LNCAP (cell line): ENCODE results near the gene RNF152.

Source experiments
- TF ChIP-seq, protein P1 (sequence below): fragments of 450-650 bp; IDR thresholded peaks from 2 replicates; pipeline ENCODE4 v1.5.1; 2017; ENCODE audit warnings: mild to moderate bottlenecking

The RNF152 gene

DNA sequence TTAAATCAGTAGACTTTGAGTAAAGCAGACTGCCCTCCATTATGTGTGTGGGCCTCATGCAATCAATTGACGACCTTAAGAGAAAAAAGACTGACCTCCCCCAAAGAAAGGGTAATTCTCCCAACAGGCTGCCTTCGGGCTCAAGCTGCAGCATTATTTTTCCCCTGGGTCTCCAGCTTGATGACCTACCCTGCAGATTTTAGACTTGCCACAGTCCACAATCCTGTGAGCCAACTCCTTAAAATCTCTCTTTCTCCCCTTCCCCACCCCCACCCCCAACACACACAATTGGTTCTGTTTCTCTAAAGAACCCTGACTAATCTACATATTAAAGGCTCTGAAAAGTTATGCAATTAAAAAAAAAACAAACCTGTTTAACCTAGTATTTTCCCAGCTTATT lies 89.4 kb downstream of the RNF152 start:
- TF ChIP-seq, protein P1, sequence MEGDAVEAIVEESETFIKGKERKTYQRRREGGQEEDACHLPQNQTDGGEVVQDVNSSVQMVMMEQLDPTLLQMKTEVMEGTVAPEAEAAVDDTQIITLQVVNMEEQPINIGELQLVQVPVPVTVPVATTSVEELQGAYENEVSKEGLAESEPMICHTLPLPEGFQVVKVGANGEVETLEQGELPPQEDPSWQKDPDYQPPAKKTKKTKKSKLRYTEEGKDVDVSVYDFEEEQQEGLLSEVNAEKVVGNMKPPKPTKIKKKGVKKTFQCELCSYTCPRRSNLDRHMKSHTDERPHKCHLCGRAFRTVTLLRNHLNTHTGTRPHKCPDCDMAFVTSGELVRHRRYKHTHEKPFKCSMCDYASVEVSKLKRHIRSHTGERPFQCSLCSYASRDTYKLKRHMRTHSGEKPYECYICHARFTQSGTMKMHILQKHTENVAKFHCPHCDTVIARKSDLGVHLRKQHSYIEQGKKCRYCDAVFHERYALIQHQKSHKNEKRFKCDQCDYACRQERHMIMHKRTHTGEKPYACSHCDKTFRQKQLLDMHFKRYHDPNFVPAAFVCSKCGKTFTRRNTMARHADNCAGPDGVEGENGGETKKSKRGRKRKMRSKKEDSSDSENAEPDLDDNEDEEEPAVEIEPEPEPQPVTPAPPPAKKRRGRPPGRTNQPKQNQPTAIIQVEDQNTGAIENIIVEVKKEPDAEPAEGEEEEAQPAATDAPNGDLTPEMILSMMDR, result no peak

DNA sequence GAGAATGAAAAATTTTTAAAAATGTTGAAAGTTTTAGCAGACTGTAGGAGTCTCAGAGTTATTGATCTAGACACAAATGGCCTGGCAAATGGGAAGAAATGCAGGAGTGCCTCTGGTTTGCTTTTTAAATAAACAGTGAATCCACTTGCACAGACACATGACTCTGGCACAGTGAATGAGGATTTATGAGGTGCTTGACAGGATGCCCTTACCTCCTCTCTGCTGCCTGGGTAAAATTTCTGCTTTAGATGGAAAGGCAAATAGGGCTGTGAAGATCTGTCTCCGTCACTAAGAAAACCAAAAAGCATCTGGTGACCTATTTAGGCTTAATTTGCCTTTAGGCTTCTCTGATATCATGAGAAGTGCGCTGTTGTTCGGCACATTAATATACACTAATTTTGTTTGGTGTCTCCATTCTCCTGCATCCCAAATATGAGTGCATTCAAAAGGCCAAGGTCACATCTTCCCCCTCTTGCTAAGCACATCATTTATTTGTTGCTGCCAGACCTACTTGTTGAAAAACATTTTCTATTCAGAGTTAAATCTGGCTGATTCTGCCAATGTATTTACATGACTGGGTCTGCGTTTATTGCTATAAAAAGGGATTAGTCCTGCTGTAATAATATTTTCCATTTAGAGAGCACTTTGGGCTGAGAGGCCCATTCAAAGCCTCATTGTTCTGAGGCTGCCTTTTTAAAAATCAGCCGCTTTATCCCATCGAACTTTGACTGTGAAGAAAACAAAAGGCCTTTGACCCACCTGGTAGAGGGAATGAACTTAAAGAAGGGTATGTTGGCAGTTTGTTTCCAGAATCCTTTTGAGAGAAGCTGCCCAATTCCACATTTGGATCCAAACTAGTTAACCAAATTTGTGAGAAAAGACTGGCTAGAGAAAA lies 94.9 kb downstream of the RNF152 start:
- TF ChIP-seq, protein P1, result no peak

DNA sequence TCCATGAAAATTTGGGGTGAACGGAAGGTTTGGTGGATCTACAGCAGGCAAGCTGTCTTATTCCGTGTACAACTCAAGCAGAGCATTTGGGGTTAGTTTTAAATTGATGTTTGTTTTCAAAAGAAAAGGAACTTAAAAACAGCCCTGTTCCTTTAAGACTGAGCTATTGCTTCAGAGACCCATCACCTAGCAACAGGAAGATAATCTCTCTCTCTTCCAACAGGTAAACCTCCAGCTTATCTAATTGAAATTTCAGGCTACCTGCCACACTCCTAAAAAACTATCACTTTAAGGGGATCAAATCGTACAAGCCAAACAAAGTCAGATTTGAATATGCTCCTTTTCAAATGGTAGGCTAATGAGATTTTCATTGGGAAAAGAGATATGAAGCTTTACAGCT lies 101.8 kb downstream of the RNF152 start:
- TF ChIP-seq, protein P1, result no peak

DNA sequence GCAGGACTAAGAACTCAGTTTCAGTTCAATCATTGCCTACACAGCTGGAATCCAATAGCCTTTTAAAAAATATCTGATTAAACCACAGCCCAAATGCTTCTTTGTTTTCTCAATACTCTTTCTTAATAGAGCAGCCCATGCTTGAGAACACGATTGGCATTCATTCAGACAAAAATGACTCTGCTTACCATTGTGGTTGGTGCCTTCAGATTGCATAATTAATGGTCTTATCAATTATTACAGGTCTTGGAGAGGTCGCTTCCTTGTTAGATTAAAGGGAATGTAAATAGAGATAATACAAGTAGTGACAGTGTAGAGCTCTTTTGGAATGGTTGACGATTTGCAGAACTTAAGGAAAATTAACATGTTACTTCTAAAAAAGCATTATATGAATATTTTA lies 107.2 kb downstream of the RNF152 start:
- TF ChIP-seq, protein P1, result no peak

DNA sequence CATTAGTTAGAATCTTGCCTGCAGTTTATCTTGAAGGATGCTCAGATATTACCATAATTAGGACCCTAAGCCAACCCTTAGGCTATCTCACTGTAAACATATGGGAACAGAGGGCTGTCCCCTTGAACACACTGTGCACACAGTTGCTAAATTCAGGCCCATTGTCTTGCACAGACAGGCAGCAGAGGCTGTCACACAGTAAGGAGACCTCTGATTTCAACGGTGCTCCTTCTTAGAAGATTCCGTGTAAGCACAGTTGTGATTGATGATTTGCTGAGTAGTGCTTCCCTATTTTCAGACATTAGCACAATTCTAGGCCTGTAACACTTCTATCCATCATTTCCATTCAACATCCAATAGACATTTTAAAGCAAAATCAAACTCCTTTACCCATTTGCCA lies 108.0 kb downstream of the RNF152 start:
- TF ChIP-seq, protein P1, result no peak

DNA sequence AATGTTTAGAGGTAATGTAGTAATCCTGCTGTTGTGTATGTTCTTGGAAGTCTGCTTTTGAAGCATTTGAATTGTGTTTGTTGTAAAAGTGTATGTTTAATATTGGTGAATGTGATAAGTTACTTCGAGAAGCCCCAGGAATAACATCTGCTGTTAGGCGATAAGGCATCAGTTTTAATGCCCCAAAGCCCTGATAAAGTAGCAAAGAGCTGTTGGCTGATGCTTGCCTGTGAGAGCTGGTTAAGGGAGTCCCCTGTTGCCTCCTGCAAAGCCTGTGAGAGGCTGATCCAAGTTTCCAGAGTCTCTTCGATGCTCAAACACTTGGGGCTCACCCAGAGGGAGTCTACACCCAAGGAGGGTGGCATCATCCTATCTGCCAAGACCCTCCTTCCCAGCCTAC lies 110.3 kb downstream of the RNF152 start:
- TF ChIP-seq, protein P1, result no peak

DNA sequence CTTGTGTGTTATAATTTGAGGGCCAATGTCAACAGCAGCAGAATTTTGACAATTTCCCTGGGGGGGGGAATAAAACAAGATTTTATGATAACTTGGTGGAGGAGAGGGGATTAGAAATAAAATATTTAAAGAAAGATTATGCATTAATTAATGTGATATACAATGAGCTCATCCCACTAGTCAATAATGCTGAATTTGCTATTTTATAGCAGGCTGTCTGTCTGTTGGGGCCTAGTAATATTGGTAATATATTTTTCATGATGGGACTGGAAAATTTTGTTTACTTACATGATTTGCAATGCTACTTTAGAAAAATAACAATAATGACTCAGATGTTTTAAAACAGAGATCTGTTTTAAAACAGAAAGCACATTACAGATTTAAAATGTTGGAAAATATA lies 118.0 kb downstream of the RNF152 start:
- TF ChIP-seq, protein P1, result no peak
